HG02759 (cell line): ENCODE results near the gene NUDT4B.
"Not testable (repeated sequence)": the region's sequence is repeated elsewhere in the genome, so short reads cannot be mapped to it uniquely, and the experiment has no call there.

Experiments used
- ATAC-seq: cut with Tn5 transposase; IDR thresholded peaks from one replicate; pipeline ENCODE4 v1.9.1; 2021; ENCODE audit warnings: mild to moderate bottlenecking, moderate library complexity; ENCODE audit not compliant: unreplicated experiment

NUDT4B gene

DNA sequence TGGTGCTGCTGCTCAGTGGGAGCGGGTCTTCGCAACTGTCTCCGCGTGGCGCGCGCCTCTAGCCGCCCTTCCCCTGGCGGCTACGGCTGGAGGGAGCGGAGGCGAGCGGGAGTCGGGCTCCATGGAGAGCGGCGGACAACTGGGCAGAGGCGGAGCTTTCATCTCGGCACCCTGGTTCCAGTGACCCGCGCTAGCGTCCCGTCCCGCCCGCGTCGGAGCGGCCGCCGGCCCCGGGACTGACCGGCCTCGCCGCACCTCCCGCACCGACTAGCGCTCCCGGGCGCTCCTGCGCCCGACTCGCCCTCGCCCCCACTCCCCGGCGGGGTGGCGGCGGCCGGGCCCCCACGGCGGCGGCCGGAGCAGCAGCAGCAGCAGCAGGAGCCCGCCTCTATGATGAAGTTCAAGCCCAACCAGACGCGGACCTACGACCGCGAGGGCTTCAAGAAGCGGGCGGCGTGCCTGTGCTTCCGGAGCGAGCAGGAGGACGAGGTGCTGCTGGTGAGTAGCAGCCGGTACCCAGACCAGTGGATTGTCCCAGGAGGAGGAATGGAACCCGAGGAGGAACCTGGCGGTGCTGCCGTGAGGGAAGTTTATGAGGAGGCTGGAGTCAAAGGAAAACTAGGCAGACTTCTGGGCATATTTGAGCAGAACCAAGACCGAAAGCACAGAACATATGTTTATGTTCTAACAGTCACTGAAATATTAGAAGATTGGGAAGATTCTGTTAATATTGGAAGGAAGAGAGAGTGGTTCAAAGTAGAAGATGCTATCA is at the start of gene NUDT4B:
TSS of gene NUDT4B (plus strand) at position 212 of the 772 bp plus-strand sequence. CDS start at position 391, 179 bp downstream.
- ATAC-seq: peak; percentile 54

DNA sequence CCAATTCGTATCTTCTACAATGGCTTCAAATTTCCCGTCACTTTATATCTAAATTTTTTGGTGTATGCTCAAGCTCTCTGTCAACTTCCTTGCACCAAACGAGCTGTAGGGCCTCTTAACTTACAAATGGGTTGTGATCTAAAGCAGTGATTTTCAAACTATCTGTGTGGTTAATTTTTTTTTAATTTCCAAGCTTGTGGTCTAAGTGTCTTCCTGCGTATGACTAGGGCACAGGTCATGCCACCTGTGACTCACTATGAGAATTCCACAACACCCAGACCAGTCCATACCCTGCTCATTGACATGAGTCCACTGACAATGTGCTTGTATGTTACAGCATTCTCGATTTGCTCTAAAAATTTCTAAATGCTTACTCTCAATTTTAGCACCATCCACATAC is 49.2 kb upstream of the NUDT4B start:
- ATAC-seq: not testable (repeated sequence)

DNA sequence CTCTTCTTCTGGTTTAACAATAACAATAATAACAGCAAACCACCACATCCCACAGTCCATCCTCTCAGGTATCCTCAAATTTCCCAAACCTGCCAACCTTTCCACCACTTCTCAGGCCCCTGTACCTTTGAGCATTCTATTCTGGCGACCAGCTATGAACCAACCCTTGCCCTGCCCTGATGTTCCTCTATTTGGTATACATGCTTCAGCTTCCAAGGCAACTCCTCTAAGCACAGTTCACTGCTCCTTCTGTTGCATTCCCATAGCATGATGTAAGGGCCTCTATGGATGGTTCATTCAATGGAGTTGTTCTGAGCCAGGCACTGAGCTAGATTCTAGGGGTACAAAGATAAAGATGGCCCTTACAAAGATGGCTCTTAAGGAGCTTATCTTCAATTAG is 46.3 kb upstream of the NUDT4B start:
- ATAC-seq: not testable (repeated sequence)

DNA sequence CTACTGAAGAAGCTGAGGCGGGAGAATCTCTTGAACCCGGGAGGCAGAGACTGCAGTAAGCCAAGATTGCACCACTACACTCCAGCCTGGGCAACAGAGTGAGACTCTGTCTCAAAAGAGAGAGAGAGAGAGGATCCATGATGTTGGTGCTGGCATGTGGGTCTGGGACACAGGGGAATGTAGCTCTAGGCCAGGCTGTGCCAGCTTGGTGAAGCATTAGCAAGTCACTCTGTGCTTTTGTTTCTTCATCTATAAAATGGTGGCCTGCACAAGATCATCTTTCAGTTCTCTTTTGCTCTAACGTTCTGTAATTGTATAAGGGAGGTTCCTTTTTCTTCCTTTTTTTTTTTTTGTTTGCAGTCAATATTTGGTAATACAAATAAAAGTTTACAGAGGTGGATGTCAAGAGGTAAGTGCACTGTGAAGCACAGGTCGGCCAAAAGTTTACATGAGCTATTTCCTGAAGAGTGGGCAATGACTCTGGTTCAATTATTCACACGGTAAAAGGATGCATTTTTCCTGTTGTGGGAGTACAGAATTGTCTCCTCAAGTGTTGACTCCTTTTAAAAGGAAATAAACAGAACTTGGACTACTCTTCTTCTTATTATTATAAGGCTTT is 44.5 kb upstream of the NUDT4B start:
- not testable (repeated sequence) for ATAC-seq

DNA sequence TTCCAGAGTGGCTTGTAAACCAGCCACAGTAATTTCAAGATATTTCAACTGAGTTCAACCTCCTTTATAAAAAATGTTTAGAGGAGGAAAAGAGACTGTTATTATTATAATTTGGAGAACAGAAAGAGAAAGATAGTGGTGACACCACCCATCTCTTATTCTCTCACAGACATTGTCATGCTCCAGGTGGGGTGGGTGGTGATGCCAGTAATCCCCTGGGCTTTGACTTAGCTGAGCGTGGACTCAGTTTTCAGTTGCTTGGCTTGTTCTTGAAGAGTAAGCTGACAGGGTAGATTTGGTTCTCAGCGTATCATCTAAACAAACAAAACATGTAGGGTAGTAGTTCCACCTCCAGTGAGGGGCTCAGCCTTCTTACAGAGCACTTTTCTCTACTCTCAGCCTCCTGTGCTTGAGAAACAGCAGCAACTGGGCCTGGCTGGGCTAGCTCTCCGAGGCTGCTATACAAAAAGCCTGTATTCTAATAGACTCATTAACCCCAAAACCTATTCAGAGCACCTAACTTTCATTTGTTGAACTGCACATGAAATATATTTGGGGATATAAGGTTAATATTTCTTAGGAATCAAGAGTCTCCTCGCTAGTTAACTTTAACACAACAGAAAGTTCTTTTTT is 43.1 kb upstream of the NUDT4B start:
- peak; percentile 40 for ATAC-seq

GRCh38 chr1:148708779-148709333 is 39.7 kb upstream of the NUDT4B start:
- ATAC-seq: not testable (repeated sequence)

DNA sequence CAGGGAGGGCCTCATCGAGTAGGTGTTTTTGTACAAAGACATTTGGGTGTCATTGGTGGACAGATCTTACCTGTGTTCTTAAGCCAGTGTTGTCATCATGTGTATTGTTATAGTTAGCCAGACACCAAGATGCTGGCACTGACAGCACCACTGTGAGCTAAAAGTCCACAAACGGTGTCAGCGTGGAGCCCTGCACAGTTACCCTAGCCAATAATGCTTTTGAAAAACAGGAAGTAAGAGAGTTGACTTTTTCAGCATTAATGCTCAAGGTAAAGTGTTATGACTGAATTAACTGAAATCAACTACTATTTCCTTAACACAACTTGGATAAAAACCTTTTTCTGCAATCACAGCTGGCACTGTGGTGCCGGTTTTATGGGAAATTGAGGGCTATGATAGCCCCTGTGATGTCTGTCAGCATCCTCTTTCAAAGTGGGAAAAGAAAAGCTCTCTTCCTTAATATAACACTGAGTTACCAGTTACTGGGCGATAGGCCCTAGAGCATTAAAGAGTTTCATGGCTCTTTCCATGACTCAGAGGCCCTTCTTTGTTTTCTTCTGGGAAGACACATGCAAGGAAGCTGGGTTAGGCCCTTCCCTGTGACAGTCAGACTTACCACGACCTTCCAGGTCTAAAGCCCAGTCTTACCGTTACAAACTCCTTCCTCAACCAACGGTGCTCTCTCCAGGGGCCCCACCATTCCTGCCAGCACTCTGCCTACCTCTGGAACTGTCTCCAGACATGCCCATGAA is 37.6 kb upstream of the NUDT4B start:
- not testable (repeated sequence) for ATAC-seq

GRCh38 chr1:148712353-148712752 is 36.2 kb upstream of the NUDT4B start:
- not testable (repeated sequence) for ATAC-seq

DNA sequence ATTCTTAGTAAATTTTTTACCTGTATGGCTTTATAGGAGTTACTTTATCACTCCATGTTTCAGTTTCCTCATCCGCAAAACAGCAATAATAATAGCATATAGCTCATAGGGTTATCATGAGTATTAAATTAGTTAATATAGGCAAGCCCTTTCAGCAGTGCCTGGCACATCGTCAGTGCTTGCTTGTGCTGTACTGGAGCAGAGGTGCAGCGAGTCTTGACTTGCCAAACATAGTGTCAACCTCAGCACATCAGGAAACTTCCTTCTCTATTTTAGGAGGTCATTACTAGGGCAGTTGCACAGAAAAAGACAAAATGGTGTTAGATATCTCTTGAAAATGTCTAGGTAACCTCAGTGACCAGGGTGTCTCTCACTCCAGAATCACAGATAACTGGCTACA is 33.1 kb upstream of the NUDT4B start:
- not testable (repeated sequence) for ATAC-seq

DNA sequence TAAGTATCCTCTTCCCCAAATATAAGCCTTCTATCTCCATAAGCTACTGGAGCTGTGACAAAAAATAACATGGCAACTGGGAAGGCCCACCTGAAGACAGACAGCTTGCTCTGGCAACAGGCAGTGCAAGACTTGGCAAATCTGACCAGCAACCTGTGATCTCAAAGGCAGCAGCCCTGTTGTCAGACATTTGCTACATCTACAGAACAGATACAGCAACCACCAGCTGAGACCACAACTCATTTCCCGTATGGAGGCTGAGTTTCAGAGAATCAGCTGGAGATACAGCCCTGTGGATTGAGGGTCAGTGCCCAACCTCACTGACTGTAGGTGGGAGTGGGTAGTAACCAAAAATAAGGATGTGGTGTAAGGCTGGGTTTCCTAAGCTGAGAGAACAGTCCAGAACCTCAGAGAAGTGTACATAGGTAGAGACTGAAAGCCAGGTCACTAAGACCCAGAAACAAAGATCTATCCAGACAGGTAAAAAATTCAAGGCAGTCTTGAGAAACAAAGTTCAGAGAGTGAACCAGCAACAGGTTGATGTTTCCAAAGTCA is 31.5 kb upstream of the NUDT4B start:
- not testable (repeated sequence) for ATAC-seq

DNA sequence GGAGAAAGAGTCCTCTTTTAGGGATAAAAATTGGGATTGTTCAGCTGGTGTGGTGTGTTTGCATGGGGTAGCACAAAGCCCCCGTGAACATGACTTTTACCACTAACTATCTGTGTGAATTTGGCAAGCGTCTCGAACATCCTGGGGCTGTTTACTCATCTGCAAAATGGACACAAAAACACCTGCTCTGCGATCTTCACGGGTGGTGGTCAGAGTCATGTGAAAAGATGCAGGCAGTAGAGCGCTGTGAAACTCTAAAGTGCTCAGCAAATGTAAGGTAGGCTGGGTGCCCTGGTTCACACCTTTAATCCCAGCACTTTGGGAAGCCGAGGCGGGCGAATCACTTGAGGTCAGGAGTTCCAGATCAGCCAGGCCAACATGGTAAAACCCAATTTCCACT is 27.7 kb upstream of the NUDT4B start:
- ATAC-seq: not testable (repeated sequence)

GRCh38 chr1:148722758-148723157 is 25.8 kb upstream of the NUDT4B start:
- not testable (repeated sequence) for ATAC-seq

- ATAC-seq: not testable (repeated sequence)
These were observed 25.1 kb upstream of the NUDT4B start for GRCh38 chr1:148723515-148723914.

- ATAC-seq: not testable (repeated sequence)
These were observed 23.7 kb upstream of the NUDT4B start for GRCh38 chr1:148724872-148725271.

DNA sequence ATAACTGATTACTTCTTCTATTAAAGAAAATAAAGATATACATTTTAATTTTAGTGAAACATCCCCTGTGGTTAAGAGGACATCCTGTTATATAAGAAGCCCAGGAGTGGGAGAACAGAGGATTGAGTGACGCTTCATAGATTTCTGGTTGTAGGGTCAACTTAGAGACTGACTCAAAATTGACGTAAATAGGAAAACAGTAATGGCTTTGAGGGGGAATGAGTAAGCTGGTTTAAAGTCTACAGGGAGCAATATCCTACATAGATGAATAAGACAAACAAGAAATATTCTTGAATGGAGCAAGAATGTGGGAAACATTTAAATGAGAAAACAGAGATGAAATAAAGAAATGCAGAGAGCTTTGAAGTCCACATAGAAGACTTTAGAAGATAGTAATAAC is 20.7 kb upstream of the NUDT4B start:
- ATAC-seq: not testable (repeated sequence)

GRCh38 chr1:148729128-148729527 is 19.4 kb upstream of the NUDT4B start:
- peak; percentile 77 for ATAC-seq

DNA sequence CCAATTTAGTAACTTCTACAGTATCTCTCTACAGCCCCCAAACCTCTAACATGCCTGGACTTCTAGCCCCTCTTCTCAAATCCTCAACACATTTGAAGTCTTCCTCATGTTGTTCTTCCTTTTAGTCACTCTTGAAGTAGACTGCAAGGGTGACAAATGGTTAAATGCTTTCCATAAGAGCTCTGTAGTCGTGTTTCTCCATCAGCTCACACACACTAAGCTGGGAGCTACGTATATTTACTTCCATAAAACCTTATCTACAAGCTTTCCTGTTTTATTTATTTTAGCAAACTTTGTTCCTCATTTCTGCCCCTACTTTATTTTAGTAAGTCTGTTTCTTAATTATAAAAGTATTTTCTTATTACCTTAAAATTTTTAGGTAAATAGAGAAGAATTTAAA is 19.0 kb upstream of the NUDT4B start:
- not testable (repeated sequence) for ATAC-seq

- ATAC-seq: not testable (repeated sequence)
These were observed 16.3 kb upstream of the NUDT4B start for GRCh38 chr1:148732277-148732676.

- peak; percentile 79 for ATAC-seq
These were observed 14.8 kb upstream of the NUDT4B start for GRCh38 chr1:148733585-148734310.

GRCh38 chr1:148734311-148734662 is 14.3 kb upstream of the NUDT4B start:
- peak; percentile 52 for ATAC-seq
